GM20431 (cell line): ENCODE measurements around the gene FAU.

Source experiments
- in situ Hi-C: fragments of 300-500 bp; cut with MseI, MboI; formaldehyde crosslinking; loops from one replicate; pipeline ENCODE4 v1.15.0; 2020; ENCODE audit warnings: low sequenced_read_pairs; ENCODE audit not compliant: unreplicated experiment

The FAU gene

DNA sequence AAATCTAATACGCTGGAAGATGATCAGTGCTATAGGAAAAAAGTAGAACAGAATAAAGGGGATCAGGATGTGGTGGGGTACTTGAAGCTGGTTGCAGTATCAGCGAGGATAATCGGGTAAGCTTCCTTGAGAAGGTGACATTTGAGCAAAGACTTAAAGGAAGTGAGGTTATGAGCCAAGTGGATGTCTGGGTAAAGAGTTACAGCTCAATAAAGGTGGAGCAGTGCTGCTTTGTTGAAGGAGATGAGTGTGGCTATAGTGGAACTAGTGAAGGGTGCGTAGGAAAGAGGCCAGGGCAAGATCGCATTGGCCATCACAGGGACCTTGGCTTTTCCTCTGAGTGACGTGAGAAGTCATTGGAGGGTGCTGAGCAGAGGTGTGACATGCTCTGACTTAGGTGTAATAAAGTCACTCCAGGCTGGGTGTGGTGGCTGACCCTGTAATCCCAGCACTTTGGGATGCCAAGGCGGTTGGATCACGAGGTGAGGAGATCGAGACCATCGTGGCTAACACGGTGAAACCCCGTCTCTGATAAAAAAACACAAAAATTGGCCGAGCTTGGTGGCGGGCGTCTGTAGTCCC lies 14.7 kb upstream of the FAU start:
- in situ Hi-C loops = no loop called here

DNA sequence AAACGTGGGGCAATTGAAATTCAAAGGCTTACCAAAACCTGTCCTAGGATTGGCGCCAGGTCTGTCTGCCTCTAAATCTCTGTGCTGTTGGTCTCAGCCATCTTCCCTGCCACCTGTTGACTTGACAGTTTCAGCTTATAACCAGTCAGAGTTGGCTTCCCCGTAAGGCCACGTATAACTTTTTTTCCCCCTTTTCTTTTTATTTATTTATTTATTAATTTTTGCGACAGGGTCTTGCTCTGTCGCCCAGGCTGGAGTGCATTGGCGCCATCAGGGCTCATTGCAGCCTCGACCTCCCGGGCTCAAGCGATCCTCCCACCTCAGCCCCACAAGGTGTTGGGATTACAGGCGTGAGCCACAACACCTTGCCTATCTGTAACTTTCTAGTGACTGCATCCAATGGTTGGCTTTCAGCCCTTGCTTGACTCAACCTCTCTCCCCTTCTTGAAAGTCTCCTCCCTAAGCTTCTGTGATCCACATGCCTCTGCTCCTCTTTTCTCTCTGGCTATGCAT lies 13.8 kb upstream of the FAU start:
- in situ Hi-C loops = no loop called here

DNA sequence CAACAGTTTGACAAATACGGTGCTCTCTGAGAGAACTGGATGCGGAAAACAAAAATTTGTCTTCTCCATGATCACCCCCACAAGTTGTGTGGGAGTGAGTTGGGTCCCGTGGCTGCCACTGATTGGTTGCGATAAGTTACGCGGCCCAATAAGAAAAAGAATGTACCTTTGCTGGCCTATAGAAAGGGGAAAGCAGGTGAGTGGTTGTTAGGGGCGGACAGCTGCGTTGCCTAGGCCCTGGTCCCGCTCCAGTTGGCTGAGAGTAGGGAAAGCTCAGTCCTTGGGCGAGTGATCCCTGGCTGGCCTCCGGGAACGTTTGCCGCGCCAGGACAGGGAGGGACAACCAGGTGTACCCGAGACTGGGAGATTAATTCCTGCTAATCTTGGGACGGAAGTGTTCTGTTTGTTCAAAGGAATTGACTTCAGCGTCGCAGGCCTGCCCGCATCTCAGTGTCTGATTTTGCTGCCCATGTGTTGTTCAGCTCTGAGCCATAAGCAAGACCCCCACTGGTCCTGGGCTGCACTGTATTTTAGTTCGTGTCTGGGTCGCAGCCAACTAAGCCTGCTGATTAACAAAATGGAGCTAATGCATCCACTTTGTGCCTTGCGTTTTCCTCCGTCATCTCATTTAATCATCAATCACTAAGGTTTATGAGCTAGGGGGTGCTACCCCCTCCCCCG lies 13.2 kb upstream of the FAU start:
- in situ Hi-C loops = no loop called here

GRCh38 chr11:65134240-65134951 lies 12.5 kb upstream of the FAU start, which contains the start of gene SYVN1:
Gene SYVN1, minus strand, starts transcription at chr11:65134519. Its CDS starts 918 bp downstream, at chr11:65133601.
- in situ Hi-C loops = no loop called here

- in situ Hi-C loops = no loop called here
Observed at GRCh38 chr11:65133724-65134123, 11.8 kb upstream of the FAU start.

DNA sequence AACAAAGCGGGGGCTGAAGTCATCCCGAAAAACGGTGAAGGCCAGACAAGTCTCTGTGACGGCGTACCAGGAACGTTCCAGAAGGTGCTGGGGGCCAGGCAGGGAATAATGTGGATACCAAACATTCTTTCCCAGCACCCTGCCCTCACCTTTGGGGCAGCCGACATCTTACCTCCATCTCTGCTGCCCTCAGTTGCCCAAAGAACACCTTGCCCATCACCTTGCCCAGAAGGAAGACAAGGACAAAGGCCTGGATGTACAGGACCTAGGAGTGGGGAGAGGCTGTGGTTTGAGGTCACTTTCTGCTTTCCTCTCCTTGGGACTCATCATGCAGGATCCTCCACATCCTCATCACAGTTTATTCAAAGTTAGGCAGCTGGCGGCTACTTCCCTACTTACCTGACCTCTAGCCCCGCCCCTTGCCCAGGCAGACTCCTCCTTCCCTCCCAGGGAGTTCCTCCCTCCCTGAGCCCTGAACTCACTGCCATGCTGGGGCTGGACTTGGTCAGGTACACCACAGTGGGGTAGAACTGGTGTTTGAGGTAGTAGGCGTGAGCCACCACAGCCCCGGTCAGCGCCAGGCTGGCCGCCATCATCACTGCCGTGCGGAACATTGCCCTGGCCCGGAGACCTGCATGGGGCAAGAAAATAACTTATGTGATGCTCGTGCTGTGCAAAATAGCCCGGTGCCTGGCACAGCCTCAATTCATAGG lies 11.2 kb upstream of the FAU start:
- in situ Hi-C loops = no loop called here

DNA sequence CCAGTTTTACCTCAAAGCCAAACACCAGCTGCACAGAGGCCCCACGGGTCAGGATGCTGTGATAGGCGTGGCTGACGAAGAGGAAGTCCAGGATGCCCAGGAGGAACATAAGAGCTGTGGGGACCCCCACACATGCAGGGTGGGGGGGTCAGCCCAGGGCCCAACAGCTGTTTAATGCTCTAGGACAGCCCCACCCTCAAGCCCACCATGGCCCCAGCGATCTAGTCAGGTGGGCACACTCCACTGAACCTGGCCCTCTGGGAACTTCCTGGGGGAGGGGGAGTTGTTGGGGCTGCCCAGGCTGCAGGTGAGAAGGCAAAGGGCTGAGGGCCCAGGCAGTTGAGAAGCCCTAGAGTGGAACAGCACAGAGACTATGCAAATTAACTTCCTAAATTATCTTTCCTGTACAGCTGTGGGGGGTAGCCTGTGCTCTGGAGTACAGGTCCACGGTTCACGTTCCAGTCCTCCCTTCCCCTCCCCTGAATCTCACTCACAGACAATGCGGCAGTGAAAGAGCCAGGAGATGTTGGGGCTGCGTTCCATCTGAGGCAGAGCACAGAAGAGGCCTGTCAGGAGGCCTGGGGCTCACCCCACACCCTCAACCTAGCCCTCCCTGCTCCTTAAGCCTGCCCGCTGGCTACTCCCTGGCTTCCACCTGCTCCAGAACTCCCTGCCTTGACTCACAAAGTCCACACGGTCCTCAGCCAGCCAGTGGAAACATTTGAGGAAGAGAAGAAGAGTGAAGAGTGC lies 10.5 kb upstream of the FAU start:
- in situ Hi-C loops = no loop called here

- in situ Hi-C loops = no loop called here
Observed at GRCh38 chr11:65131895-65132237, 9.9 kb upstream of the FAU start.

GRCh38 chr11:65131417-65131776 lies 9.5 kb upstream of the FAU start:
- in situ Hi-C loops = no loop called here

GRCh38 chr11:65130631-65131416 lies 8.9 kb upstream of the FAU start:
- in situ Hi-C loops = no loop called here

GRCh38 chr11:65129649-65130441 lies 7.9 kb upstream of the FAU start:
- in situ Hi-C loops = no loop called here

DNA sequence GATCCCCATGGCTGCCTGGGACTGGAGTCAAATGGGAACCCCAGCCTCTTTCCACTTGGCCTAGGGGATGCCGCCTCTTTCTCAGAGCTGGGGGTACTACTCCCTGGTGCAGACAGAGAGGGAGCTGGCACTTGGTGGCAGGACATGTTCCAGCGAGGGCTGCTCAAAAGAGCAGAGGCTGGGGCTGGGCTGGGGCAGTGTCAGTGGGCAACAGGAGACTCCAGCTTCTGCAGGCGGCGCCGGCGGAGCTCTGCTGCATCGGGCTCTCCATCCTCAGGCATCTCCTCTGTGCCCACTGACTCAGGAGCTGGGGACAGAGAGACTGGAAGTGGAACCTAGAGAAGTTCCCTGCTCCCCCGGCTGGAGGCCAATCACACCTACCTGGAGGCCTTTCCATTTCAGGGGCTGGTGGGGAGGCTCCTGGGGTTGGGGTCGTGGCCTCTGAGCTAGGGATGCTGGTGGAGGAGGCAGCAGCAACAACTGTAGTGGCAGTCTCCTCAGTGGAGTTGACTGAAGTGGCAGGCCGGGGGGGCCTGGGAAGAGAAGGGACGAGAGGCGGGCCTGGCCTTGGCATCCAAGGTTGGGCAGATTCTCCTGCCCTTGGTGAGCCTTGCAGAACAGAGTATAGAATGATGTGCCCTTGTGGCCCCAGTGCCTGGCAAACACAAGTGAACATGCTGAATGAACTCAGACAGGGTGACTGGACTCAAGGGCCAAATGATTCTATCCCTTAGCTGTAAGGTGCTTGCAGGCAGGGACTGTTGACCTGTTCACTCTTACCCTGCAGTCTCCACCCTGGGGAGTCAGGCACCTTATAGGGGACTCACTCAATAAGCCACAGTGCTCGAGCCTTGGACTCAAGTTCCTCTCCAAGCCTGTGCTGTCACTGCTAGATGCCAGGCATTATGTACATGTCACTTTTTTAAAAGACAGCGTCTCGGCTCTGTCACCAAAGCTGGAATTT lies 6.5 kb upstream of the FAU start:
- in situ Hi-C loops = no loop called here

GRCh38 chr11:65127473-65128181 lies 5.7 kb upstream of the FAU start:
- in situ Hi-C loops = no loop called here

DNA sequence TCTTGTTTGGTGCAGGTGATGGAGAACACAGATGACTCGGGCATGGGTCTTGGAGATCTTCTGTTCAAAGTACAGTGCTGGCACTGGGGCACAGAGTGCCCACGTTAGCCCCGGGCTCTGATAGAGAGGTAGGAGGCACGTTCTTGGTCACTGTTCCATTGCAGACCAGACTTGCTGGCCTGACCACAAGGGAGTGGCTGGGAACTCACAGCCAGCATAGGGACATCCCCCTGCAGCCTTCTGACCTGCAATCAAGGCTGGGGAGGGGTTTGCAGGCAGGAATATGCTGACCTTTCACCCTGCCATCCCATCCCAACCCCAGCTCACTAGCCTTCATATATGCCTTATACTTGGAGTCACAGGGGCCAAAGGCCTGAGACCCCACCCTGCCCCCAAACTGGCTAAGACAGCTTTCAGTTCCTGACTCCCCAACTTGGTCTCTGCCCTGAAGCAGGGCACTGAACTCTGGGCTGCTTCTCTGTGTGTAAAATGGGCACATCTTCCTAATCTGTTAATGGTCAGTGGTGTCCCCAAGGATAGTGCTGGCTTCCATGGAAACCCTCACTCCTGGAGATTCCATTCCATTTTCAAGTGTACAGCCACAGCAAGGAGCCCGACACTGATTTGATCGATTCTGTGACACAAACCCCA lies 4.8 kb upstream of the FAU start:
- in situ Hi-C loops = no loop called here

DNA sequence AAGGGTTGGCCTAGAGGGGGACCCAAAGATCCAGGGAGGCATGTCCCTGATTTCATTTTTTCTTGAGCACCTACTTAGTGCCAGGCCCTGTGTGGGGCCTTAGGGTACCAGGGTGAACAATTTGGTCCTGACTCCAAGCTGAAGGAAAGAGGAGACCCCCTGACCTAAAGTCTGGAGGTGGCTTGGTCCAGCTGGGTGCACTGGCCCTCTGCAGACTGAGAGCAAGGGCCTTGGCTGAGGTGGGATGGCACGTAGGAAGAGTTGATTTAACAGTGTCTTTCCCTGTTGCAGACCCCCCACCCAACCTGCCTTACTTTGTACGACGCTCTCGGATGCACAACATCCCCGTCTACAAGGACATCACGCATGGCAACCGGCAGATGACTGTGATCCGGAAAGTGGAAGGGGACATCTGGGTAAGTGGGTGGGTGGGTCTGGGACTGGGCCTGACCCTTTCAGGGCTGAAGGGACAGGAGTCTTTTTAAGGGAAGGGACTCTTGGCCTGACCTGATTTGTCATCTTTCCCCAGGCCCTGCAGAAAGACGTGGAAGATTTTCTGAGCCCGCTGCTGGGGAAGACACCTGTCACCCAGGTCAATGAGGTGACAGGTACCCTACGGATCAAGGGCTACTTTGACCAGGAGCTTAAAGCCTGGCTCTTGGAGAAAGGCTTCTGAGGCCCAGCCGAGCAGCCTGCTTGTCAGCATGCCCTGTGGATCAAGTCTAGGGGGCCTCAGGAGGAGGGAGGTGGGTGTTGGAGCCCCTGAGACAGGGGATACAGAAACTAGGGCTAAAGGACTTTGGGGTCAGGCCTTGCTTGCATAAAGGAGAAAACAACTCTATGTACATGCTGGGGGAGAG lies 3.5 kb upstream of the FAU start:
- in situ Hi-C loops = no loop called here
